Measurements from ENCODE around the gene ZNF423.

ZNF423 gene

DNA sequence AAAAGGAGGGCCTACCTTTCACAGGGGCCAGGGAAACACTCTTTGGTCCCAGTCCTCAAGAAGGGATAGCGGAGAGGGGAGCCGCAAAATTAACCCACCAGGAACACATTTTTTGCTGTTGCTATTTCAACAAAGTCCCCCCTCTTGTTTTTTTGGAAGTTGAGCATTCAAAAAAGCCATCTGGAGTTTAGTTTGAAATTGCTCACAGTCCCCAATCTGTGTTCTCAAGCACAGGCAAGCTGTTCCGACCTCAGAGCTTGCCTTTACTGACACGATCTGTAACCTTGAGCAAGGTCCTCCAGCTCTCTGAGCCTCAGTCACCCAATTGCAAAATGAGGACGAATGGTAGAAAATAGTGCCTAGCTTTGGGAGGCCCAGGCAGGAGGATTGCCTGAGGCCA is 131.1 kb downstream of the ZNF423 start:
- no peak for DNase-seq (ENCODE audit: low spot score)

DNA sequence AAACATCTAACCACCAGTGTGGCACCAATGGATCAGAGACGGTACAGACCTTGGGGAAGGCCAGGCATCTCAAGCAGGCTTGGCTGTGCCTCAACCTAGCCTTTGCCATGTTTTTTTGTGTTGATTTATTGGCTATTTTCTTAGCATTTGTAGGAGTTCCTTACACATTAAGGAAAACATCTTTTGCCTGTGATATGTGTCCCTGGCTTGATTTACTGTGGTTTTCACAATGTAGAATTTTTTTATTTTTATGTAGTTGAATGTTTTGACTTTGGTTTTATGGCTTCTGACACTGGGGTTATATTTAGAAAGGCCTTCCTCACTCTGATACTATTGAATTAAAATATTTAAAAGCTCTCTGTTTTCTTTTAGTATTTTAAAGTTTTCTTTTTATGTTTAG is 132.6 kb downstream of the ZNF423 start:
- no peak for DNase-seq (ENCODE audit: low spot score)

DNA sequence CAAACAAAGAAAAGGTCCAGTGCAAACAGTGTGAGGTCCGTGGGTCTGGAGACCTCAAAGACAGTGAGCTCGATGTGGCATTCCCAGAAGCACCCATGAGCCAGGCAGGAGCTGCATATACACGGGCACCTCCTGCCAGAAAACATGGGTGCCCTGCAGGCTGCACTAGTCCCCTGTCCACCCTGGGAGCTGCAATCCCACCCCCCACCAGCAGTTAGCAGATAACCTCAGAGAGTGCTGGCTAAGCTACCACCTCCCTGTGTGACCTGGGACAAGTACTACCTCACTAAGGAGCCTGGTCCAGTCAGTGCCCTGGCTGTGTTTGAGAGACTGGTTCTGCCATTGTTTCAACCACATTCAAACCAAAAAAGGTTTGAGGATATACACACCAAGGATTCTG is 135.7 kb downstream of the ZNF423 start:
- DNase-seq (ENCODE audit: low spot score): no peak

DNA sequence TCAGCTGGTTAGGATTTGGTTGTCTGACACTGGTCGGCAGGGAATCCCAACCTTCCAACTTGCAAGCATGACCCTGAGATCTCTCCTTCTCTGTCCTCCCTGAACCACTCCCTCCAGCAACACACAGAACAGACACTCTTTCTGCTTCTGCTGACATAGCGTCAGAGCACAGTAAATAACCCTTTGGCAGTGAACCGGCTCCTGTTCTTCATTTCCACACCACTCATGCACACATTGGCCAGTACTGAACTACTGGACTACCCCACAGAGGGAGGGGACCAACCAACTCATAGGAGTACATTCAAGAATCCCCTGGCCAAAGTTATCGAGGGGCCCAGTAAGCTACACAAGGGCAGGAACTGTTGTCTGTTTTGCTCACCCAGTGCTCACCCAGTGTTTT is 138.2 kb downstream of the ZNF423 start:
- DNase-seq (ENCODE audit: low spot score): no peak

DNA sequence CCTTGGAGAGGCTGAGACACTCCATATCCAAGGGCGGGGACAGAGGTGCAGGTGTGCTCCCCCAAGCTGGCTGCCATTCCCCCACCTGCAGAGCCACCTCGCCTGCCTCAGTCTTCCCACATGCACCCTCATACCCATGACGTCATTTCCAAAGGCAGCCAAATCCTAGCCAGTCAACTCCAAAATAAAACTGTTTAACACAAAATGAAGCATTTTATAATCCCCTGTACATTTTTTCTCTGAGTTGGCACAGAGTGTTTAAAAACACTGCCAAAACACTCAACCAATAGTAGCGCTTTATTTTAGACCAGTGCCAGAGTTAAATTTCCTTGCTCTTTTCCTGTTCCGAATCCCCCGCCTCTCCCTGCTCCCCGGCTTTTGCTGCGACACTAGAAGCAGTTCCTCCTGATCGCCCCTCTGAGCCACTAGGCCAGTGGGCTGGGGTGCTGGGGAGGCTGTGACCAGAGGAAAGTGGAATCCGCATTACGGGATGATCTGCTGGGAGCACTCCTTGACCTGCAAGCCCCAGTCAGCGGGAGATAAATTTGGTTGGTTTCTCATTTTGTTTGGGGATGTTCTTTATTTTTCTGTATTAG is 139.5 kb downstream of the ZNF423 start:
- no peak for DNase-seq (ENCODE audit: low spot score)

DNA sequence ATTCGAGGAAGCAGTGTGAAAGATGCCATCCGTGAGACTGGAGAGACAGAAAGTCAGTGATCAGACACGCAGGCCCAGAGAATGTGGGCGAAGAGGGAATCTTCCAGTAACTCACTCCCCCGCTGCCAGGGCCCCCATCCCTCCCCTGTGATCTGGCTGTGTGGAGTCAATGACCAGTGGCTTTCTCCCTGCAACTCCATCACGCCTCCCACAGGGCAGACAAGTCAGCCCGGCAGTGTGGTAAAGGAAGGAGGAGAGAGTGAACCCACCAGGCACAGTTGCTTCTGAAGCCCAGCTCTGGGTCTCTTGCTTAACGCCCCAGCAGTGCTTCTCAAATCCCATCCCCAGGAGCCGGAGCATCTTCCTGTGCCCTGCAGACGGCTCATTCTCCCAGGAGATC is 142.1 kb downstream of the ZNF423 start:
- no peak for DNase-seq (ENCODE audit: low spot score)

DNA sequence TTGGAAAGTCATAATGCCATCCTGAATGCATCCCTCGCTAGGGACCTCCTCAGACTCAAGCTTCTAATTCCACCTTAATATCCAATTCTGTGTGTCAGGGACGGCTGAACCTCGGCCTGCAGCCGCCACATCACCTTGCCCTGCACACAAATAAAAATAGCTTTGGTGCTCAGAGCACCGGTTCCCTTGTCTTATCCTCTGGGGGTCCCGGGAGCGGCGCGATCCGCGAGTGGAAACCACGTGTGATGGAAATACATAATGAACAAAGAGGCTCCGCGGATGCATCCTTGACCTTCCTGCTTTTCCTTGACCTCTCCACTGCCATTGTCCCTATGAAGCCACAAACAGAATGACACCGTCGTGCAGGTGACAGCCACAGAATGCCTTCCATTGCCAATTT is 143.4 kb downstream of the ZNF423 start:
- DNase-seq (ENCODE audit: low spot score): no peak

DNA sequence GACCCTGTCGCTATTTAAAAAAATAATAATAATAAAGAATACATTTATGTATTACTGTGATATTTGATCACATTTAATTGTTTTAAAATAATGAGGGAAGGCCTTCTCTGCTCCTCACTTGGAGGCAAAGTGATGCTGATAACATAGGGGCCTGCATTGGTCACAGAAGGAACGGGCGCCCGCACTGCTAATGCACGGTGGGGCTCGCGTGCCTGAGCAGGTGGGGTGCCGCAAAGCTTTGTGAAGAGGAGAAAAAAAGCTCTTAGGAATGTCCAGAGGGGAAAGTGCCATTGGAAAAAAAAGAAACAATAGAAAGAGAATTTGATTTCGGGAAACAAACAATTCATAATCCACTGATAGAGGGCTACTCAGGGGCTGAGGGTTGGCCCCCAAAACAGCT is 143.8 kb downstream of the ZNF423 start:
- no peak for DNase-seq (ENCODE audit: low spot score)

DNA sequence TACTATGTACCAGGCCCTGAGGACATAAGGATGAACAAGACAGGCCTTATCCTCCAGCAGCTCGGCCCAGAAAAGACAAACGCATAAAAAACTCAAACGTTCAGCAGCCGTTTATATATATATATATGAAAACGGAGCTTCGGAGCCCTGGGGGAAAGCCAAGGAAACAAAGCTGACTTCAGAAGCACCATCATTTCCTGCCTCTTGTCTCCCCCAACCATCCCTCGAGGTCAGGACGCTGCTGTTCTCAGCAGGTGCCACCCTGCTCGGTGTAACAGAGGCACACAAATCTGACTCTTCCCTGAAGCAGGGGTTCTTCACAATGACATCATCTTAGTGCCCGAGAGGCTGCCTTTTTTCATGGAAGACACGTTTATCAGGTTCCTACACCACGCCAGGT is 146.9 kb downstream of the ZNF423 start:
- DNase-seq (ENCODE audit: low spot score): no peak

DNA sequence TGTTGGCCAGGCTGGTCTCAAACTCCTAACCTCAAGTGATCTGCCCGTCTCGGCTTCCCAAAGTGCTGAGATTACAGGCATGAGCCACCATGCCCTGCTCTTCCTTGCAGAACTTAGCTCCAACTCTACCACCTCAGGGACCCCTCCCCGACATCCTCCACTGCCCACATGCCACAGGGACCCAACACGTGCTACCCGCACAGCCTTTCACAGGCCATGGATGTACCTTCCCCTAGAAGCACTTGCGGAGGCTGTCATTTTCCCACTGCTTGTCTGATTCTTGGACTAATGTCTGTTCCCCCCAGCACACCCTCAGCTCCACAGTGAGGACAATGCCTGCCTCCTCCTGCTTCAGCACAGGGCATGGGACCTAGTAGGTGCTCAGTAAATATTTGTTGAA is 147.4 kb downstream of the ZNF423 start:
- DNase-seq (ENCODE audit: low spot score): no peak

DNA sequence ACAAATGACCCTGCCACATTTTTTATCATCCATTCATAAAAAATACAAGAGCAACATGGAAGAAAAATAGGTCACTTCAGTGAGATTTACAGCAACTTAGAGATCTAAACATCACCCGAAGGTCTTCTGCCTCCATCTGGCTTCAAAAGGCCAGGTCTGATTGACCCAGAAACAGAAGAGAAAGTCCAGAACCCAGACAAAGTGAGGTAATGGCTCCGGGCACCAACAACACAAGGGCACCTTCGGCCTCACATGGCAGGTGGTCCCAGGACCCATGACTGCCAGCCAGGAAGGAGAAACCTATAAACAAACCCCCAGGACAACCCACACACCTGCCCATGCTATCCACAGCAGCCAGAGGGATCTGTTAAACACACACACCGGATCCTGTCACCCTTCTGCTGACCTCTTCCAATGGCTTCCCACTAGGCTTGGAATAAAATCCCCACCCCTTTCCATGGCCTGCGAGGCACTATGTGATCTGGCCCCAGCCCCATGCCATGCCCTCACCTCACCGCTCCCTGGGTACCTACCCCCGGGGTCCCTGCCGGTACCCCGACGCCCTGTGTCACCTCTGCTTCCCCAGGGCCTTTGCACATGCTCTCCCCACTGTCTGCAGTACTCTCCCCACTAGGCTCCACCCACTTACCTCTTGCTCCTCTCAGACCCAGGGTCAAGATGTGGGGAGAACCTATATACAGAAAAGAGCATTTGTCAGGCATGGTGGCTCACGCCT is 149.1 kb downstream of the ZNF423 start:
- DNase-seq (ENCODE audit: low spot score): no peak

DNA sequence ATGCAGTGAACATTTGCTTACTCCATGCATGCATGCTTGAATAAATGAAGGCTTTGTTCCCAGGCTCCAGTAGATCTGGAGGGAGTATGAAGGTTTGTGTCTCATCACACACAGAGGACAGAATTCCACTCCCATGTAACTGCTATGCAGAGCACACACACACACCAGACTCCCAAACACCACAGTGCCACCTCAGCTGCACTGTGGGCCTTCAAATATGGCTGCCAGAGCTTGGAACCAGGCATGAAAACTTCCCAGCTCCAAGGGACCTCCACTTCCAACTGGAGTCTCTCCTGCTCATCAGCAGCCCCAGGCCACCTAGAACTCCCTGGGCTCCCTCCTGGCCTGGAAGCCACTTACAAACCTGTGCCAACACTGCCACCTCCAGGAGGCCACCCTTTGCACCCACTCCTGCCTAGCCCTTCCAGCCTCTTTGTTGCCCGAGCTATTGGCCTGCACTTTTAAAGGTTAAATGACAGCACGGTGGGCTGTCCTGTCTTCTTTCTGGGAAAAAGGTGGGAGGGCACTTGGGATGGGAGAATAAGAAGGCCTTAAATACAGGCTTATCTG is 151.2 kb downstream of the ZNF423 start:
- no peak for DNase-seq (ENCODE audit: low spot score)

DNA sequence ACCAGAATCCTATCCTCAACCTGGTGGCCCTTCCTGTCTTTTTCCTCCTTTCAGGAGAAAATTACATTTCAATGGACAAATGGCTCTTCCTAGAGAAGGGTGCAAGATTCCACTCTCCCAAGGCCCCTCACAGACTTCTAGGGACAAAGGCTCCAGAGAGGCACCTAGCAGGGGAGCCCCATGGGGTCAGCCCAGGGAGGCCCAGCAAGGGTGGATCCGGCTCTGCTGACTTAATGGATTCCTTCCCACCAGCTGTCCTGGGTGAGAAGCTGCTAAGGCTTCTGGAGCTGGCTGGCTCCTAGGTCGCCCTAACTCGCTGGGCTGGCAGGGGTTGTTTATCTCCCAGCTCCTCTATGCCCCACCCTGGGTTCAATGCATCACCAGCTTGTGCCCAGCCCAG is 152.4 kb downstream of the ZNF423 start:
- no peak for DNase-seq (ENCODE audit: low spot score)

DNA sequence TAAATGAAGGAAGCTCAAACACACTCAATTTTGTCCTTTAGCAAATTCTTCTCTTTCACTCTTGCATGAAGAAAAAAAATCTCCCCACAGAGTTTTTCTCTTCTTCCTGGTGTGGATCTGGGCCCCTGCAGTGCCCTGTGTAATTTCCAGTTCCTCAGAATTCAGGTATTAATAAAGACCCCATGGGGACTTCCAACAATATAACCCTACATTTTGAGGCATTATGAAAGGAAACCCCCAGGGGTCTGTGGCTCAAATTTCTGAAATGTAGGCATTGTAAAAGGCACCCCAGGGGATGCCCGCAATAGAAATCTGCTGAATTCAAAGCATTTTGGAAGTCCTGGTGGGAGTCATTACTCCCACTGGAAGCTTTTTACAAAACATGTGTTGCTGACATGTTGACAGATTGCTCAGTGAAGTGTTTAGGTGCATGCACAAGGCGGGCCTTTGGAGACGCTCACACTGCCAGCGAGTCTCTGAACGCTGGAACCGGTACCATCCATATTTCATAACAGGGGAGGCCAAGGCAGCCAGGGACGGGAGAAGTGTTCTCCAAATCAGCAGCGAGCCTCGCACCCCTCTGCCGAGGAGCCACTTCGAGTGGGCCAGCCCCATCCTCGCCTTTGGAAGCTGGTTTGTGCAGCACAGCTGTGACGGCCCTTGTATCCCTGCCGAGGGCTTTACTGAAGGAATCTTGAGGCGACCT is 154.0 kb downstream of the ZNF423 start:
- no peak for DNase-seq (ENCODE audit: low spot score)

DNA sequence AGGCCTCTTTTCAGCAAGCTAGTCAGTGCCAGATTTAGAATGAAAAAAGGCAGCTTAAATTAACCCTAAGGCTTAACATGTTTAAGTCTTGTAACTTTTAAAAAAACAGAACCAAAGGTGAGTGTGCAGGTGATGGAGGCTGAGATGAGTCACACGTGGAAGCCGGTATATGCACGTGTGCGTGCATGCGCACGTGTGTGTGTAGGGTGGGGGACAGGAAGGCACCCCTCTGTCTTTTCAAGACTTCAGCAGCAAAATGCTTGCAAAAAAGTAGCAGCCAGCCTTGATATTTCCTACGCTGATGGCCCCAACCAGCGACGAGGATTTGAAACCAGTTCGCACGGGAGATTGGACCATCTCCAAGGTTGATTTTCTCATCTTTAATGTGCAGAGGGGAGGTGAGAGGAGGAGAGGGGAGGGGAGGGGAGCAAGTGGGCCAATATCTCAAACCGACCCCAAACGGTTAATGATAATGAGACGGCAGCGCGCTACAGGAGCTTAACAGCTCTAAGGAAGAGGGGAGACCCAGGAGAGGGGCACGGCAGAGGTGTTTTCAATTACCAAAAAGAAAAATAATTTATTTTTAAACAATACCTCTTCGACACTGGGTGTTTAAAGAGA is 154.7 kb downstream of the ZNF423 start:
- no peak for DNase-seq (ENCODE audit: low spot score)

DNA sequence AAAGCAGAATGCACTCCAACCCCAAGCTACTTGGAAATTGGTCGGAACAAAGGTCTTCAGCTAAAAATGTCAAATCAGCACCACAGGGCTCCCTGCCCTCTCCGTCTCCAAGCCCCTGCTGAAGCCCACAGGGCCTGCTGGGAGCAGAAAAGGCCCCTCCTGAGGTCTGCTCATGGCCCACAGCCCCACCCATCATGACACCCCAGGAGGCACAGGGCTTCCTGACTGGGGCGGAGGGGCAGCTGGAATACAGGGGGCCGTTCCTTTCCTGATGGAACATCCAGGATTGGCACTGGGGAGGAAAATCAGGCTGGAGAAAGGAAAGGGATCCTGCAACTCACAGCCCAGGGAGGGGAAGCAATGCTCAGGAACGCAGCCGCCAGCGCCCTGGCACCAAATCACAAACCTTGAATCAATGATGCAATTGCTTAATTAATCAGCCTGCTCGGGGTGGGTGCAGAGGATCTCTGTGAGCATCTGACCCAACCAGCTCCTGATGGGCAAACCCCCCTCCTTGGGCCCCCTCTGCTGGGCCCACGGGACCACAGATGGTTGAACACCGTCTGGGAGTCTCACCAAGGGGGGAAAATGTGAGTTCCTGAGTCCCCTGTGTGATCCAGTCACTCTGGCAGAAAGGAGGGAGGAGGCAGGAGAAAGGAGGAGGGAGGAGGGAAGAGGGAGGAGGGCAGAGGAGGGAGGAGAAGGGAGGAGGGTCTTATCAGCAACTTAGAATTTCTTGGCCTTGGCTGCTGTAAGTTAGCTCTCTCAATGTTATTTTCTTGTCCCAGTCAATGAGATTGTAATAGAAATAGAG is 155.5 kb downstream of the ZNF423 start:
- DNase-seq (ENCODE audit: low spot score): no peak

DNA sequence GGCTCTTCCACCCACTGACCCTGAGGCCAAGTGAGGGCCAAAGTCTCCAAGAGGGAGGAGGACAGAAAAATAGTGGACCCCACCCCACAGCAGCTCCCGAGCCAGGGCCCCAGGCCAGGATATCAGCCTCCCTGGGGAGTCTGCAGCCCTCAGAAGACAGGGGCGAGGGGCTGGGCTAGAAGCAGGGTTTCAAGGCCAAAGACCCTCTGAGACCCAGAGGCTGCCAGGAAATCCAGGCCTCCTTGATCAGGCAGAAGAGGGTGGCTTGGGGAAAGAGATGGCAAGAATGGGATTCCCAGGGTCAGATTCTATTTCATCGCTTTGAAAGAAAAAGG is 156.1 kb downstream of the ZNF423 start:
- no peak for DNase-seq (ENCODE audit: low spot score)

DNA sequence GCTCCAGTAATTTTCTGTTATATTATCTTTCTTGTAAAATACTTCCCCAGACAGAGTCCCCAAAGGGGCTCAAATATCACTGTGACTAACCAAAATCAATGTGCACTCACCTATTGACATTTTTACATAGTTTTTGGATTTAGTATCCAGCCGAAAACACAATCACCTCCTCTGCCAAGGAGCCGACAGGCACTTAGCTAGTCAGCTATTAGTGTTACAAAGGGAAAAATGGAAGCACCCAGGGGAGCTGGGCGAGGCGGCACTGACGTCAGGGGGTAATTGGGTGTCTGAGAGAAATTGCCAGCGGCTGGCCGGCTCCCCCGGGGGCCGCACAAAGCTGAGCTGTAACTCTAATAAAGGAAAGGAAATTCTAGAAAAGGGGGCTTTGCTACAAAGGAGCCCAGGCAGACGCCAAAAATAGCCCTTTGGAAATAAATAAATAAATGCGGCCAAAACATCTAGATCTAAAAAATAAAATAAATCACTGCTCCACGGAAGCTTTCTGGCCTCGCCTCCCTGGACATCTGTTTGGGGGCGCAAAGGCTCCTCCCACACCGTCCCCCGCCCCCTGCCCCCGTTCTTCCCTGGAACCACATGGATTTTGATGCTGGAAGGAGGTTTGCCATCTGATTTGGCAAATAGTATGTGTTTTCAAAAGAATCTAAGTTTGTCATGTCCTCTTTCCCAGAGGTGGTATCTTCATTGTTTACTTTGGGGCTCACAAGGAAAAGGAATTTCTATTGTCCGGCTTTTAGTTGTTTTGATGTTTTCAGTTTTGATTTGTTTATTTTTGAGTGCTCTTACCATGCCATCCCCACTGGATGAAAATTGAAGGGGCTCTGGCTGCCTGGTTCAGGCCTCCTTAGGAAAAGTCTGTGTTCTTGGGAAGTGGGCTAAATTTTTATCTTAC is 156.7 kb downstream of the ZNF423 start:
- no peak for DNase-seq (ENCODE audit: low spot score)

DNA sequence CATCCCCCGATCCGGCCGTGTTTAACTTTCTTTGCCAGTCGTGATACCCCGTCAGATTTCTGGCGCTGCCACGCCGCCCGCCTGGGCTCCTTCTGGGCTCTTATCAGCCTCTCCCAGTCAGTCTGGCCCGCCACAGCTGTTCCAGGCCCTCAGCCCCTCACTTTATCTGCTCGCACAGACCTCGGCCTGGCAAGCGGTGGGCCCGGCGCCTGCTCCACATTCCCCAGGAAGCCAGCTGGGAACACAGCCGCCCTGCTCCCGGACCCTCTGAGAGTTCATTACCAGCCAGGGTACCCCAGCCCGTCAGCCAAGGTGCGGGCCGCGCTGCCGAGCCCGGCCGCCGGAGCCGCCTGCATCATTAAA is 157.5 kb downstream of the ZNF423 start:
- no peak for DNase-seq (ENCODE audit: low spot score)

DNA sequence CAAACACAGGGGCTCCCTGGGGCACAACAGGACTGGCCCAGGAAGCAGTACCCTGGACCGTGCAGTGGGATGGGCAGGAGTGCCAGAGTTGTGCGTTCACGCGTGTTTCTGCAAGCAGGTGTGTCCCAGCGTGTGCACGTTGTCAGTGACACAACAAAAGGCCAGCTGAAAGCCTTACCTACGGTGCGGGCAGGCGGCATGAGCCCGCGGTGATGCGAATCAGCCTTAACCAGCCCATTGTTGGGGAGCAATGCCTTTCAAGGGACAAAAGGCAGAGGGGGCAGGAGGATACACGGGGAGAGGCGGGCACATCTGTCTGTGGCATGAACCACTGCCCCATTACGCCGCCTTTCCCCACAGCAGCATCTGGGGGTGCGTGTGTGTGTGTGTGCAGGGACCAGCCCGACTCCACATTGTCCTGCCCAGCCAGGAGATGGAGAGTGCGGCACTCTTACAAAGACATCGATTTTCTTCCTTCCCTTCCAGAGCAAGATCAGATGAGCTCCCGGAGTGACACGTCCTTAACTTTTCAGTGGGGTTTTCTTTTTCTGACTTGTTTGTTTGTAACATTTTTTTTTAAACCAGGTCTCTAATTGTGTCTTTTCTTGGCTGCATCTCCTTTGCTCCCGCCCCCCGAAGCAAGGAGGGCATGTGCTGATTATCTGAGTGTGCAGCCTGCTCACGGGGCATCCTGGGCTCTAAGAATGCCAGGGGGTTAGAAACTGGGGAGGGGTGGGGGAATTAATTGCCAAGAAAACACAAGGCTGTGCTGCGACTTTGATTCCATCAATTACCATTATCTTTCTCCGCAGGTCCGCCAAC is 158.1 kb downstream of the ZNF423 start:
- no peak for DNase-seq (ENCODE audit: low spot score)
